ENCODE results near the gene TLX2.
A peak's percentile ranks its signal among the peaks of the same experiment; 100 is the strongest.

TLX2 gene

GRCh38 chr2:74502147-74502719 lies 12.0 kb upstream of the TLX2 start:
- no peaks in the 10 kb centered on the region for H4K20me1 ChIP-seq (ENCODE audit: insufficient read depth, low read length)
- peak overlapping the region; percentile 77 for H3K4me3 ChIP-seq (ENCODE audit: low read length)
- H3K4me2 ChIP-seq (ENCODE audit: low read length) = peak overlapping the region; percentile 72
- peaks cover 16% of the 10 kb centered on the region; the same call in 1 of the 2 replicates for H3K4me1 ChIP-seq (ENCODE audit: low read length)
- no peak for TF ChIP-seq EZH2phosphoT487 (IDR thresholded peaks at IDR 0.05; ENCODE audit: low read depth)
- TF ChIP-seq CTCF (IDR thresholded peaks at IDR 0.05; ENCODE audit: low read depth, low read length) = no peak
- H3K9ac ChIP-seq (ENCODE audit: low read length) = peak overlapping the region; percentile 73
- H2AFZ ChIP-seq (ENCODE audit: low read depth, low read length) = 0 out of 2 replicates have a peak overlapping the region, but pooled peaks have one; percentile 39
- H3K27ac ChIP-seq (ENCODE audit: low read length) = no peak overlapping the region
- no peaks in the 10 kb centered on the region for H3K9me3 ChIP-seq (ENCODE audit: insufficient read depth, low read length)
- H3K36me3 ChIP-seq (replicated peaks; ENCODE audit: low read depth, low read length) = peaks cover 13% of the 10 kb centered on the region
- H3K27me3 ChIP-seq (ENCODE audit: low read depth, low read length) = no peaks in the 10 kb centered on the region
- peaks cover 11% of the 10 kb centered on the region for H3K79me2 ChIP-seq (ENCODE audit: low read length)

- H2AFZ ChIP-seq (ENCODE audit: low read depth, low read length) = peak overlapping the region; percentile 39; the same call in 1 of the 2 replicates
- H3K36me3 ChIP-seq (replicated peaks; ENCODE audit: low read depth, low read length) = peaks cover 13% of the 10 kb centered on the region
- no peaks in the 10 kb centered on the region for H4K20me1 ChIP-seq (ENCODE audit: insufficient read depth, low read length)
- H3K27ac ChIP-seq (ENCODE audit: low read length) = no peak overlapping the region
- peak overlapping the region; percentile 73 for H3K9ac ChIP-seq (ENCODE audit: low read length)
- peaks cover 11% of the 10 kb centered on the region for H3K79me2 ChIP-seq (ENCODE audit: low read length)
- no peaks in the 10 kb centered on the region for H3K27me3 ChIP-seq (ENCODE audit: low read depth, low read length)
- H3K4me1 ChIP-seq (ENCODE audit: low read length) = peaks cover 16% of the 10 kb centered on the region; the same call in 1 of the 2 replicates
- TF ChIP-seq EZH2phosphoT487 (IDR thresholded peaks at IDR 0.05; ENCODE audit: low read depth) (no peak), CTCF (IDR thresholded peaks at IDR 0.05; ENCODE audit: low read depth, low read length) (no peak; the same call in 1 of the 2 replicates)
- H3K4me2 ChIP-seq (ENCODE audit: low read length) = peak overlapping the region; percentile 72
- peak overlapping the region; percentile 77 for H3K4me3 ChIP-seq (ENCODE audit: low read length)
- no peaks in the 10 kb centered on the region for H3K9me3 ChIP-seq (ENCODE audit: insufficient read depth, low read length)
Observed at GRCh38 chr2:74502720-74503505, 11.3 kb upstream of the TLX2 start.

GRCh38 chr2:74503506-74504475 lies 10.5 kb upstream of the TLX2 start:
- 0 out of 2 replicates have a peak overlapping the region, but pooled peaks have one; percentile 39 for H2AFZ ChIP-seq (ENCODE audit: low read depth, low read length)
- H3K9me3 ChIP-seq (ENCODE audit: insufficient read depth, low read length) = no peaks in the 10 kb centered on the region
- H4K20me1 ChIP-seq (ENCODE audit: insufficient read depth, low read length) = no peaks in the 10 kb centered on the region
- peak overlapping the region; percentile 77 for H3K4me3 ChIP-seq (ENCODE audit: low read length)
- H3K27me3 ChIP-seq (ENCODE audit: low read depth, low read length) = no peaks in the 10 kb centered on the region
- H3K36me3 ChIP-seq (replicated peaks; ENCODE audit: low read depth, low read length) = peaks cover 13% of the 10 kb centered on the region
- TF ChIP-seq CTCF (IDR thresholded peaks at IDR 0.05; ENCODE audit: low read depth, low read length) (no peak), EZH2phosphoT487 (IDR thresholded peaks at IDR 0.05; ENCODE audit: low read depth) (no peak)
- no peak overlapping the region for H3K27ac ChIP-seq (ENCODE audit: low read length)
- H3K9ac ChIP-seq (ENCODE audit: low read length) = peak overlapping the region; percentile 73
- H3K4me2 ChIP-seq (ENCODE audit: low read length) = peak overlapping the region; percentile 72
- H3K79me2 ChIP-seq (ENCODE audit: low read length) = peaks cover 11% of the 10 kb centered on the region
- H3K4me1 ChIP-seq (ENCODE audit: low read length) = peaks cover 22% of the 10 kb centered on the region
